Measurements from ENCODE around the gene MYO1H.
"Not testable (repeated sequence)": the region's sequence is repeated elsewhere in the genome, so short reads cannot be mapped to it uniquely, and the experiment has no call there.

Gene MYO1H

GRCh38 chr12:109422251-109422650 is 74.6 kb downstream of the MYO1H start:
- H3K4me3 Mint-ChIP-seq = no peak overlapping the region
- no peaks in the 10 kb centered on the region for H3K9me3 Mint-ChIP-seq (ENCODE audit: low read depth)
- H3K36me3 Mint-ChIP-seq = peaks cover 2% of the 10 kb centered on the region
- no peak overlapping the region for H3K27ac Mint-ChIP-seq
- no peaks in the 10 kb centered on the region for H3K4me1 Mint-ChIP-seq (ENCODE audit: low read depth)
- H3K27me3 Mint-ChIP-seq = peaks cover 13% of the 10 kb centered on the region

- Mint-ChIP-seq H3K4me1 (ENCODE audit: low read depth) (no peaks in the 10 kb centered on the region), H3K27ac (no peak overlapping the region), H3K27me3 (peaks cover 13% of the 10 kb centered on the region), H3K4me3 (no peak overlapping the region), H3K36me3 (peaks cover 2% of the 10 kb centered on the region), H3K9me3 (ENCODE audit: low read depth) (no peaks in the 10 kb centered on the region)
Measured at GRCh38 chr12:109423392-109423791, 75.7 kb downstream of the MYO1H start.

GRCh38 chr12:109428037-109428629 is 80.4 kb downstream of the MYO1H start:
- Mint-ChIP-seq H3K9me3 (ENCODE audit: low read depth) (no peaks in the 10 kb centered on the region), H3K4me3 (no peak overlapping the region), H3K27me3 (peaks cover 2% of the 10 kb centered on the region), H3K36me3 (no peaks in the 10 kb centered on the region), H3K4me1 (ENCODE audit: low read depth) (peaks cover 8% of the 10 kb centered on the region), H3K27ac (no peak overlapping the region)

GRCh38 chr12:109428804-109429203 is 81.1 kb downstream of the MYO1H start:
- not testable (repeated sequence) for H3K27me3 Mint-ChIP-seq; H3K27ac Mint-ChIP-seq; H3K9me3 Mint-ChIP-seq (ENCODE audit: low read depth); H3K36me3 Mint-ChIP-seq; H3K4me3 Mint-ChIP-seq
- peaks cover 11% of the 10 kb centered on the region for H3K4me1 Mint-ChIP-seq (ENCODE audit: low read depth)

- H3K4me1 Mint-ChIP-seq (ENCODE audit: low read depth) = peaks cover 11% of the 10 kb centered on the region
- no peaks in the 10 kb centered on the region for H3K9me3 Mint-ChIP-seq (ENCODE audit: low read depth)
- no peak overlapping the region for H3K4me3 Mint-ChIP-seq
- no peaks in the 10 kb centered on the region for H3K27me3 Mint-ChIP-seq
- H3K27ac Mint-ChIP-seq = no peak overlapping the region
- no peaks in the 10 kb centered on the region for H3K36me3 Mint-ChIP-seq
Measured at GRCh38 chr12:109430244-109430643, 82.5 kb downstream of the MYO1H start.

- H3K4me1 Mint-ChIP-seq (ENCODE audit: low read depth) = peaks cover 11% of the 10 kb centered on the region
- H3K9me3 Mint-ChIP-seq (ENCODE audit: low read depth) = no peaks in the 10 kb centered on the region
- no peak overlapping the region for H3K4me3 Mint-ChIP-seq
- no peaks in the 10 kb centered on the region for H3K36me3 Mint-ChIP-seq
- H3K27me3 Mint-ChIP-seq = no peaks in the 10 kb centered on the region
- H3K27ac Mint-ChIP-seq = no peak overlapping the region
Measured at GRCh38 chr12:109432431-109432830, 84.7 kb downstream of the MYO1H start.

GRCh38 chr12:109432842-109433304 is 85.2 kb downstream of the MYO1H start:
- no peak overlapping the region for H3K27ac Mint-ChIP-seq
- no peaks in the 10 kb centered on the region for H3K27me3 Mint-ChIP-seq
- H3K4me3 Mint-ChIP-seq = peak overlapping the region; percentile 42
- H3K36me3 Mint-ChIP-seq = no peaks in the 10 kb centered on the region
- peaks cover 11% of the 10 kb centered on the region for H3K4me1 Mint-ChIP-seq (ENCODE audit: low read depth)
- no peaks in the 10 kb centered on the region for H3K9me3 Mint-ChIP-seq (ENCODE audit: low read depth)

GRCh38 chr12:109433618-109434017 is 85.9 kb downstream of the MYO1H start:
- H3K9me3 Mint-ChIP-seq (ENCODE audit: low read depth) = no peaks in the 10 kb centered on the region
- no peak overlapping the region for H3K4me3 Mint-ChIP-seq
- H3K36me3 Mint-ChIP-seq = no peaks in the 10 kb centered on the region
- H3K4me1 Mint-ChIP-seq (ENCODE audit: low read depth) = peaks cover 11% of the 10 kb centered on the region
- H3K27ac Mint-ChIP-seq = no peak overlapping the region
- no peaks in the 10 kb centered on the region for H3K27me3 Mint-ChIP-seq

GRCh38 chr12:109434582-109434981 is 86.9 kb downstream of the MYO1H start:
- Mint-ChIP-seq H3K27ac (no peak overlapping the region), H3K4me3 (no peak overlapping the region), H3K4me1 (ENCODE audit: low read depth) (peaks cover 11% of the 10 kb centered on the region)

GRCh38 chr12:109435428-109436187 is 87.9 kb downstream of the MYO1H start:
- H3K27me3 Mint-ChIP-seq = no peaks in the 10 kb centered on the region
- H3K4me3 Mint-ChIP-seq = no peak overlapping the region
- no peak overlapping the region for H3K27ac Mint-ChIP-seq
- no peaks in the 10 kb centered on the region for H3K9me3 Mint-ChIP-seq (ENCODE audit: low read depth)
- H3K36me3 Mint-ChIP-seq = no peaks in the 10 kb centered on the region
- H3K4me1 Mint-ChIP-seq (ENCODE audit: low read depth) = peaks cover 11% of the 10 kb centered on the region

More at GRCh38 chr12:109434582-109434981, 86.9 kb downstream of the MYO1H start:
- Mint-ChIP-seq H3K36me3 (no peaks in the 10 kb centered on the region), H3K27me3 (no peaks in the 10 kb centered on the region), H3K9me3 (ENCODE audit: low read depth) (no peaks in the 10 kb centered on the region)

- no peaks in the 10 kb centered on the region for H3K36me3 Mint-ChIP-seq
- H3K4me3 Mint-ChIP-seq = no peak overlapping the region
- no peaks in the 10 kb centered on the region for H3K27me3 Mint-ChIP-seq
- no peaks in the 10 kb centered on the region for H3K9me3 Mint-ChIP-seq (ENCODE audit: low read depth)
- H3K4me1 Mint-ChIP-seq (ENCODE audit: low read depth) = peaks cover 11% of the 10 kb centered on the region
- H3K27ac Mint-ChIP-seq = no peak overlapping the region
Measured at GRCh38 chr12:109436188-109436560, 88.5 kb downstream of the MYO1H start.

GRCh38 chr12:109439181-109439580 is 91.5 kb downstream of the MYO1H start:
- H3K4me3 Mint-ChIP-seq = no peak overlapping the region
- H3K27ac Mint-ChIP-seq = no peak overlapping the region
- no peaks in the 10 kb centered on the region for H3K9me3 Mint-ChIP-seq (ENCODE audit: low read depth)
- no peaks in the 10 kb centered on the region for H3K4me1 Mint-ChIP-seq (ENCODE audit: low read depth)
- no peaks in the 10 kb centered on the region for H3K27me3 Mint-ChIP-seq
- peaks cover 2% of the 10 kb centered on the region for H3K36me3 Mint-ChIP-seq

GRCh38 chr12:109439951-109440350 is 92.3 kb downstream of the MYO1H start:
- H3K9me3 Mint-ChIP-seq (ENCODE audit: low read depth); H3K36me3 Mint-ChIP-seq; H3K27me3 Mint-ChIP-seq; H3K4me3 Mint-ChIP-seq; H3K27ac Mint-ChIP-seq; H3K4me1 Mint-ChIP-seq (ENCODE audit: low read depth): not testable (repeated sequence)

GRCh38 chr12:109440851-109441490 is 93.3 kb downstream of the MYO1H start:
- no peaks in the 10 kb centered on the region for H3K9me3 Mint-ChIP-seq (ENCODE audit: low read depth)
- no peak overlapping the region for H3K27ac Mint-ChIP-seq
- no peaks in the 10 kb centered on the region for H3K27me3 Mint-ChIP-seq
- no peak overlapping the region for H3K4me3 Mint-ChIP-seq
- H3K4me1 Mint-ChIP-seq (ENCODE audit: low read depth) = no peaks in the 10 kb centered on the region
- H3K36me3 Mint-ChIP-seq = peaks cover 2% of the 10 kb centered on the region

GRCh38 chr12:109443794-109444193 is 96.1 kb downstream of the MYO1H start:
- Mint-ChIP-seq H3K27me3 (no peaks in the 10 kb centered on the region), H3K9me3 (ENCODE audit: low read depth) (no peaks in the 10 kb centered on the region), H3K4me3 (no peak overlapping the region), H3K36me3 (peaks cover 2% of the 10 kb centered on the region), H3K4me1 (ENCODE audit: low read depth) (no peaks in the 10 kb centered on the region), H3K27ac (no peak overlapping the region)

Data from activated naive CD8-positive, alpha-beta T cell (primary cell).